Caco-2 (cell line): ENCODE data around the gene FANCI. TPM values are rescaled to one million over a fixed set of nuclear protein-coding genes. Genes with fewer than 3 reads are reported as not detected.

Experiments used
- BruUV-seq: library from RNA; stranded (reverse); fragments of 400-500 nt; replicated peaks from 2 replicates; lab custom pipeline; 2021; lab: Mats Ljungman, UMichigan
- CTCF ChIA-PET: fragments of 300-600 bp; sonication (Branson Sonifier 250); formaldehyde crosslinking; loops from one replicate; lab custom pipeline; 2022; ENCODE audit warnings: antibody characterized with exemption; lab: Charles Lee
- POLR2A ChIA-PET: fragments of 300-600 bp; sonication (Branson Sonifier 250); formaldehyde crosslinking; loops from one replicate; lab custom pipeline; 2022; ENCODE audit warnings: antibody characterized with exemption; lab: Charles Lee
- DNase-seq, 2 experiments: peaks; one replicate each; pipeline versions ENCODE4 v3.0.0 to v3.0.0-alpha.2; 2020 to 2022
- H3K27me3 ChIP-seq: replicated peaks from 2 replicates; pipeline ENCODE4 v1.6.0; 2011; ENCODE audit warnings: low read length; ENCODE audit not compliant: control insufficient read depth, insufficient read depth
- H3K36me3 ChIP-seq: 2 replicates; pipeline ENCODE4 v1.5.1; 2011; ENCODE audit warnings: low read length; ENCODE audit not compliant: control insufficient read depth, insufficient read depth
- H3K4me1 ChIP-seq: fragments of 250-450 bp; sonication (Bioruptor Pico); 2 replicates; pipeline ENCODE4 v1.5.1; 2020; ENCODE audit warnings: mild to moderate bottlenecking
- H3K4me3 ChIP-seq: 2 replicates; pipeline ENCODE4 v1.5.1; 2011; ENCODE audit warnings: low read depth, mild to moderate bottlenecking, control low read depth, low read length
- H3K9me3 ChIP-seq: fragments of 250-450 bp; sonication (Bioruptor Pico); 2 replicates; pipeline ENCODE4 v1.5.1; 2020; ENCODE audit warnings: mild to moderate bottlenecking, moderate library complexity
- H3K27ac Mint-ChIP-seq: one replicate; pipeline ENCODE4 v1.8.0; 2022; ENCODE audit warnings: mixed read lengths; ENCODE audit not compliant: unreplicated experiment
- H3K27me3 Mint-ChIP-seq: one replicate; pipeline ENCODE4 v1.8.0; 2022; ENCODE audit warnings: mixed read lengths; ENCODE audit not compliant: insufficient read depth, unreplicated experiment
- H3K36me3 Mint-ChIP-seq: one replicate; pipeline ENCODE4 v1.8.0; 2022; ENCODE audit warnings: mild to moderate bottlenecking, mixed read lengths; ENCODE audit not compliant: insufficient read depth, unreplicated experiment
- H3K4me1 Mint-ChIP-seq: one replicate; pipeline ENCODE4 v1.8.0; 2022; ENCODE audit warnings: low read depth, mixed read lengths; ENCODE audit not compliant: unreplicated experiment
- H3K4me3 Mint-ChIP-seq: one replicate; pipeline ENCODE4 v1.8.0; 2022; ENCODE audit warnings: mild to moderate bottlenecking, moderate library complexity, mixed read lengths; ENCODE audit not compliant: unreplicated experiment
- H3K9me3 Mint-ChIP-seq: one replicate; pipeline ENCODE4 v1.8.0; 2022; ENCODE audit warnings: mixed read lengths; ENCODE audit not compliant: unreplicated experiment
- intact Hi-C: fragments of 100-400 bp; cut with micrococcal nuclease; formaldehyde crosslinking; loops from one replicate; pipeline ENCODE4 v1.10.0; 2022; ENCODE audit not compliant: unreplicated experiment
- total RNA-seq: library from RNA; stranded (reverse); gene quantifications from 2 replicates; pipeline ENCODE4 v1.2.3, GENCODE V29; 2022
- TF ChIP-seq, protein P1 (sequence below), 2 experiments: fragments of 200-600 bp in 1 of 2; IDR thresholded peaks; 1 replicate in 1 of 2; 2 replicates in 1 of 2; pipeline versions ENCODE4 v1.5.1 to v1.8.0; 2011 to 2022; ENCODE audit warnings: antibody characterized with exemption in 1 of 2, control low read depth in 1 of 2, inconsistent platforms in 1 of 2, low read depth in 1 of 2, low read length in 1 of 2, mild to moderate bottlenecking in 1 of 2, moderate library complexity in 1 of 2; ENCODE audit not compliant: insufficient read depth in 1 of 2, severe bottlenecking in 1 of 2, unreplicated experiment in 1 of 2

The FANCI gene
- total RNA-seq, 1 experiment from 2014 or later: 94.2 TPM

DNA sequence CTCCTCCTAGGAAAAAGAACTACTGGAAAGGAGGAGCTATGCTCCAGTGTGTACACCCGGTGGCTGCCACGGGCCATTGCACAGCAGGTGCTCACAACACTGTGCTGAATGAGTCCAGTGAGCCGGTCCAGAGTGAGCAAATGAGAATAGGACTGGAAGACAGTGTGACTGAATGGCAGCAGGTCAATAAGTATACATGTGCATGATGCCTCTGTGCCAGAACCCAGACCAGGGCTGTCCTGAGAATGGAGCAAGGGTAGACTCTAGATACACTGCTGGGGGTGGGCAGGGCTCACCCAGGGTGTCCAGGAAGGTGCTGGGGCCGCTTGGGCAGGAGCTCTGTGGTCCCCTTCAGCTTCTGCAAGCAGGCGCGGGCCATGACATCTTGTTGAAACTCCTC, 82.5 kb downstream of the FANCI start:
- CTCF ChIA-PET: no interaction called here
- Mint-ChIP-seq H3K36me3 (peaks cover 84% of the 10 kb centered on the region), H3K9me3 (no peaks in the 10 kb centered on the region)

GRCh38 chr15:89327113-89327512, 83.3 kb downstream of the FANCI start:
- intact Hi-C loops: no loop called here
- Histone ChIP-seq H3K4me3 (no peak overlapping the region), H3K9me3 (no peaks in the 10 kb centered on the region), H3K36me3 (peaks cover 10% of the 10 kb centered on the region), H3K27me3 (no peaks in the 10 kb centered on the region), H3K4me1 (no peaks in the 10 kb centered on the region)
- Mint-ChIP-seq H3K4me3 (no peak overlapping the region), H3K36me3 (peaks cover 84% of the 10 kb centered on the region), H3K27ac (no peak overlapping the region), H3K9me3 (no peaks in the 10 kb centered on the region), H3K27me3 (no peaks in the 10 kb centered on the region), H3K4me1 (peaks cover 7% of the 10 kb centered on the region)
- ChIA-PET POLR2A (no interaction called here), CTCF (no interaction called here)
- no peak for DNase-seq
- no TSS peak for BruUV-seq
- TF ChIP-seq, protein P1, sequence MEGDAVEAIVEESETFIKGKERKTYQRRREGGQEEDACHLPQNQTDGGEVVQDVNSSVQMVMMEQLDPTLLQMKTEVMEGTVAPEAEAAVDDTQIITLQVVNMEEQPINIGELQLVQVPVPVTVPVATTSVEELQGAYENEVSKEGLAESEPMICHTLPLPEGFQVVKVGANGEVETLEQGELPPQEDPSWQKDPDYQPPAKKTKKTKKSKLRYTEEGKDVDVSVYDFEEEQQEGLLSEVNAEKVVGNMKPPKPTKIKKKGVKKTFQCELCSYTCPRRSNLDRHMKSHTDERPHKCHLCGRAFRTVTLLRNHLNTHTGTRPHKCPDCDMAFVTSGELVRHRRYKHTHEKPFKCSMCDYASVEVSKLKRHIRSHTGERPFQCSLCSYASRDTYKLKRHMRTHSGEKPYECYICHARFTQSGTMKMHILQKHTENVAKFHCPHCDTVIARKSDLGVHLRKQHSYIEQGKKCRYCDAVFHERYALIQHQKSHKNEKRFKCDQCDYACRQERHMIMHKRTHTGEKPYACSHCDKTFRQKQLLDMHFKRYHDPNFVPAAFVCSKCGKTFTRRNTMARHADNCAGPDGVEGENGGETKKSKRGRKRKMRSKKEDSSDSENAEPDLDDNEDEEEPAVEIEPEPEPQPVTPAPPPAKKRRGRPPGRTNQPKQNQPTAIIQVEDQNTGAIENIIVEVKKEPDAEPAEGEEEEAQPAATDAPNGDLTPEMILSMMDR (IDR thresholded peaks at IDR 0.05; ENCODE audit: insufficient read depth in 1 of 2, low read depth in 1 of 2, low read length in 1 of 2, severe bottlenecking in 1 of 2, unreplicated experiment in 1 of 2): no peak

More for the DNA sequence above, 82.5 kb downstream of the FANCI start:
- H3K4me1 ChIP-seq: no peaks in the 10 kb centered on the region
- H3K27ac Mint-ChIP-seq: no peak overlapping the region
- H3K36me3 ChIP-seq: peaks cover 10% of the 10 kb centered on the region
- intact Hi-C loops: no loop called here
- DNase-seq: no peak
- H3K27me3 Mint-ChIP-seq: no peaks in the 10 kb centered on the region
- no peak overlapping the region for H3K4me3 ChIP-seq
- H3K4me1 Mint-ChIP-seq: no peaks in the 10 kb centered on the region
- H3K4me3 Mint-ChIP-seq: no peak overlapping the region
- TF ChIP-seq, protein P1 (IDR thresholded peaks at IDR 0.05; ENCODE audit: insufficient read depth in 1 of 2, low read depth in 1 of 2, low read length in 1 of 2, severe bottlenecking in 1 of 2, unreplicated experiment in 1 of 2): no peak
- H3K9me3 ChIP-seq: no peaks in the 10 kb centered on the region
- no peaks in the 10 kb centered on the region for H3K27me3 ChIP-seq
- BruUV-seq: no TSS peak
- POLR2A ChIA-PET: no interaction called here

DNA sequence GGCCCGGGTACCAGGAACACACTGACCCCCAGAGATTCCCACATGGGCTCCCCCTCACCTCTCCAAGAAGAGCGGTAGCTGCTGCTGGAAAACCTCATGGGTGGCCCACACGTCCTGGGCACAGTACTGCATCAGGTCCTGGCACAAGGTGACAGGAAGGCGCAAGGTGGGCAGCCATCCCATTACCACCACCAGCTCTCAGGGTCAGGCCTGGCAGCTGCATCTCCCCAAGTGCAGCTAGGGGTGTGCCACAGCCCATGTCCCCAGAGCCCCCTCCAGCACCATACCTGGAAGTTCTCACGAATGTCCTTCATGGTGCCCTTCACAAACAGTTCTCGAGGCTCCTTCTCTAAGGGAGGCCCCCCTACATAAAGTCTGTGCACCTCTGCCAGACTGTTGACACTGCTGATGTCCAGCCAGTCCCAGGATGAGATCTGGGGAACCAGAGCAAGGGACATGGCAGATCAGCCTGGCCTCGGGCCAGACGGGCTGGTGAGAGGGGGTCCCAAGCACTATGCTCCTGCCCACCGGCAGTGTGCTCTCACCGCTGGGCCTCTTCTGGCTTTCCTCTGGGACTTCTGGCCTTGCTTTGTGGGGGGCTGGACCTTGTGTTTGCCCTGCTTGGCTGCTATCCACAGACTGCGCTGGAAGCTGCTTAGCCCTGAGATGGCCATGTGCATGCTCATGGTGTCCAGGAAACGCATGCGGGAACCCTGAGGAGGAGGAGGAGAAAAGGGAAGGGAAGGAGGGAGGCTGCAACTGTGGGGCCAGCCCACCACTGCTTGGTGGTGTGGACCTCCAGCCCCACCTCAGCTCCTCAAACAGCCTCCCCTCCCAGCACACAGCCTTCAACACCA, 84.8 kb downstream of the FANCI start:
- ChIA-PET CTCF (no interaction called here), POLR2A (no interaction called here)
- H3K9me3 Mint-ChIP-seq: no peaks in the 10 kb centered on the region
- peaks cover 78% of the 10 kb centered on the region for H3K36me3 Mint-ChIP-seq
- no TSS peak for BruUV-seq
- Histone ChIP-seq H3K27me3 (no peaks in the 10 kb centered on the region), H3K36me3 (peaks cover 12% of the 10 kb centered on the region), H3K9me3 (no peaks in the 10 kb centered on the region), H3K4me1 (0 out of 2 replicates have a peak, but pooled peaks cover 3% of the 10 kb centered on the region), H3K4me3 (no peak overlapping the region)
- no peaks in the 10 kb centered on the region for H3K27me3 Mint-ChIP-seq
- TF ChIP-seq, protein P1 (IDR thresholded peaks at IDR 0.05; ENCODE audit: insufficient read depth in 1 of 2, low read depth in 1 of 2, low read length in 1 of 2, severe bottlenecking in 1 of 2, unreplicated experiment in 1 of 2): no peak
- DNase-seq: no peak
- H3K27ac Mint-ChIP-seq: no peak overlapping the region
- H3K4me1 Mint-ChIP-seq: peaks cover 15% of the 10 kb centered on the region
- intact Hi-C loops: no loop called here
- no peak overlapping the region for H3K4me3 Mint-ChIP-seq
